Measurements from ENCODE around the gene CGNL1. TPM values are rescaled to one million over a fixed set of nuclear protein-coding genes. Genes with fewer than 3 reads are reported as not detected.

The CGNL1 gene
- total RNA-seq, 4 donors from 2014 or later, result 5.7 to 22.9 (median 14.5) TPM

DNA sequence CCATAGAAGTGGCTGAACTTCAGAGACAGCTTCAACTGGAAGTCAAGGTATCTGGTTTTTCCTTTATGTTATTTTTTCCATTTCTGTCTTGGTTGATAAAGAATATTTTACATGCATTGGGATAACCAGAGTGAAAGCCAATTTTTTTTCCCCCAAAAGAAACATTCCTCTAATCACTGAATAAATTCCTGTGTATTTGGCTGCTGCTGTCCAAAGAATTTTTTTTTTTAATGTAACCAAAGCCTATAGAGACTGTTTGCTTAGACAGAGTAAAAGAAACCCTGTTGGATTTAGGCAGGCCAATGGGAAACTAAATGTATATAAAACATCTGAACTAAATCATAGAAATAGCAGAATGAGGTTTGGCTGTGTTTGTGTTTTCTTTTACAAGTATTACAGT, 75.2 kb downstream of the CGNL1 start:
- no peak for DNase-seq (ENCODE audit: low spot score in 2 of 2)
- intact Hi-C loops (cut with DNase I; ENCODE audit: low total_unique reads), result no loop called here
- H3K4me3 ChIP-seq (ENCODE audit: low read depth, poor library complexity, severe bottlenecking), result no peak overlapping the region
- TF ChIP-seq CTCF (IDR thresholded peaks at IDR 0.05) (no peak), POLR2A (IDR thresholded peaks at IDR 0.05) (no peak)

- no peak overlapping the region for H3K4me3 ChIP-seq (ENCODE audit: low read depth, poor library complexity, severe bottlenecking)
- DNase-seq (ENCODE audit: low spot score in 2 of 2), result no peak
- 92 to 93% methylated on average over 11 of the region's 11 CpGs for WGBS, 2 donors
- intact Hi-C loops (cut with DNase I; ENCODE audit: low total_unique reads), result no loop called here
- TF ChIP-seq POLR2A (IDR thresholded peaks at IDR 0.05) (no peak), CTCF (IDR thresholded peaks at IDR 0.05) (no peak)
Measured at GRCh38 chr15:57452090-57452754, 75.9 kb downstream of the CGNL1 start.

- TF ChIP-seq POLR2A (IDR thresholded peaks at IDR 0.05) (no peak), CTCF (IDR thresholded peaks at IDR 0.05) (no peak)
- WGBS, 2 donors, result 84 to 96% methylated on average over 2 of the region's 2 CpGs
- intact Hi-C loops (cut with DNase I; ENCODE audit: low total_unique reads), result no loop called here
- H3K4me3 ChIP-seq (ENCODE audit: low read depth, poor library complexity, severe bottlenecking), result no peak overlapping the region
- DNase-seq (ENCODE audit: low spot score in 2 of 2), result no peak
Measured at GRCh38 chr15:57455929-57456328, 79.6 kb downstream of the CGNL1 start.

- 74 to 79% methylated on average over 4 of the region's 4 CpGs for WGBS, 2 donors
- H3K4me3 ChIP-seq (ENCODE audit: low read depth, poor library complexity, severe bottlenecking), result no peak overlapping the region
- intact Hi-C loops (cut with DNase I; ENCODE audit: low total_unique reads), result no loop called here
- TF ChIP-seq CTCF (IDR thresholded peaks at IDR 0.05) (no peak), POLR2A (IDR thresholded peaks at IDR 0.05) (no peak)
- DNase-seq (ENCODE audit: low spot score in 2 of 2), result no peak
Measured at GRCh38 chr15:57456559-57456958, 80.3 kb downstream of the CGNL1 start.

DNA sequence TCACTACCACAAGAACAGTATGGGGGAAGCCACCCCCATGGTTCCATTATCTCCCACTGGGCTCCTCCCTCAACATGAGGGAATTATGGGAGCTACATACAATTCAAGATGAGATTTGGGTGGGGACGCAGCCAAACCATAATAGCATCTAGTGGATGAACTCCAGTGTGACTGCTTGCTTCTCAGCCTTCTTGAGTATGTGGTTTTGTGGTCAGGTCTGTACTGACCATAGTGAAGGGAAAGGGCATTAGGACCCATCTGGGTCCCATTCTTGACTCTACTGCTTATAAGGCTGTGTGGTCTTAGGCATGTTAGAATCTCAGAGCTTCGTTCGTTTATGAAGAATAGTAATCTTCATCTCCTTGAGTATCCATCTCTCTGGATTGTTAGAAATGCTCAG, 81.4 kb downstream of the CGNL1 start:
- H3K4me3 ChIP-seq (ENCODE audit: low read depth, poor library complexity, severe bottlenecking), result no peak overlapping the region
- intact Hi-C loops (cut with DNase I; ENCODE audit: low total_unique reads), result no loop called here
- WGBS, 2 donors, result 92% methylated on average over 3 of the region's 3 CpGs
- DNase-seq (ENCODE audit: low spot score in 2 of 2), result no peak
- no peak for TF ChIP-seq CTCF (IDR thresholded peaks at IDR 0.05)
- TF ChIP-seq POLR2A (IDR thresholded peaks at IDR 0.05), result no peak

DNA sequence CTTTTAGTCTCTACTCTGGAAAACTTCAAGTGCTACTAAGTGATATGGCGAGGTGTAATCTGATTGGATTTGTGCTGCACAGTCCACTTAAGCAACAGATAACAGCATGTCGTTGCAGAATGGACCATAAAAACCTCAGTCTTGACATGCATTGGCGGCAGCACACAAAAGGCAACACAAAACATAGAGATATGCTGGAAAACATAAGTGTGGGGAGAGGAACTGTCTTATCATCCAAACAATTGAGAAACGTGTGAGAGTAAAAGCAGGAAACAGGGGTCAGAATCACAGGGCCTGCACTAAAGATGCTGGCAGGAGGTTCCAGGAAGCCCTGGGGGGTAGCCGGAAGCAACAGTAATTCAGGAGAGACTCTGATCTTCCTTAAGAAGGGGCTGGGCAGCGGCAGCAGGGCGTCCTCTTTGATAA, 82.1 kb downstream of the CGNL1 start:
- TF ChIP-seq POLR2A (IDR thresholded peaks at IDR 0.05), result no peak
- no peak for TF ChIP-seq CTCF (IDR thresholded peaks at IDR 0.05)
- intact Hi-C loops (cut with DNase I; ENCODE audit: low total_unique reads), result no loop called here
- 68 to 79% methylated on average over 7 of the region's 7 CpGs for WGBS, 2 donors
- no peak overlapping the region for H3K4me3 ChIP-seq (ENCODE audit: low read depth, poor library complexity, severe bottlenecking)
- DNase-seq (ENCODE audit: low spot score in 2 of 2), result no peak

Data from lower leg skin (tissue), 4 donors.